Measurements from ENCODE around the gene NAA25.
"Not testable (repeated sequence)": the region's sequence is repeated elsewhere in the genome, so short reads cannot be mapped to it uniquely, and the experiment has no call there.

Gene NAA25

GRCh38 chr12:112015938-112016337 lies 92.6 kb downstream of the NAA25 start:
- TF ChIP-seq CTCF (IDR thresholded peaks at IDR 0.05) = no peak
- H3K4me3 ChIP-seq = no peak overlapping the region
- DNase-seq (ENCODE audit: low spot score) = no peak
- H3K27ac ChIP-seq = no peak overlapping the region

GRCh38 chr12:112013601-112014402 lies 94.8 kb downstream of the NAA25 start:
- H3K4me3 ChIP-seq = peak overlapping the region; percentile 93
- TF ChIP-seq CTCF (IDR thresholded peaks at IDR 0.05) = no peak

GRCh38 chr12:112012775-112013600 lies 95.6 kb downstream of the NAA25 start, which contains the start of the genes ERP29 and TMEM116:
Gene ERP29 (plus strand): TSS chr12:112013426. CDS start chr12:112013466, 40 bp downstream.
Gene TMEM116 (minus strand): TSS chr12:112013165. CDS start chr12:112005270, 7,895 bp downstream.
- Histone ChIP-seq H3K27ac (peak within 1 kb of the TSS; percentile 98), H3K4me3 (peak within 1 kb of the TSS; percentile 93)
- peak; percentile 47 for TF ChIP-seq CTCF (IDR thresholded peaks at IDR 0.05)
- peak; percentile 100 for DNase-seq (ENCODE audit: low spot score)

More at GRCh38 chr12:112013601-112014402, 94.8 kb downstream of the NAA25 start:
- peak overlapping the region; percentile 98 for H3K27ac ChIP-seq
- DNase-seq (ENCODE audit: low spot score) = no peak

- no peak overlapping the region for H3K27ac ChIP-seq
- TF ChIP-seq CTCF (IDR thresholded peaks at IDR 0.05) = no peak
- DNase-seq (ENCODE audit: low spot score) = no peak
- peak overlapping the region; percentile 93 for H3K4me3 ChIP-seq
These were observed 96.9 kb downstream of the NAA25 start for GRCh38 chr12:112011685-112012084.

GRCh38 chr12:112010415-112011344 lies 97.9 kb downstream of the NAA25 start:
- no peak for DNase-seq (ENCODE audit: low spot score)
- Histone ChIP-seq H3K27ac (no peak overlapping the region), H3K4me3 (no peak overlapping the region)
- no peak for TF ChIP-seq CTCF (IDR thresholded peaks at IDR 0.05)

GRCh38 chr12:112009596-112009995 lies 99.0 kb downstream of the NAA25 start:
- H3K27ac ChIP-seq; H3K4me3 ChIP-seq; DNase-seq (ENCODE audit: low spot score): not testable (repeated sequence)

Measured in coronary artery (tissue), 2 donors.